ENCODE data around the gene TIMP2. TPM values are rescaled to one million over a fixed set of nuclear protein-coding genes. Genes with fewer than 3 reads are reported as not detected.

Gene TIMP2
- polyA plus RNA-seq, 1 donor from 2014 or later, result 25.6 TPM

DNA sequence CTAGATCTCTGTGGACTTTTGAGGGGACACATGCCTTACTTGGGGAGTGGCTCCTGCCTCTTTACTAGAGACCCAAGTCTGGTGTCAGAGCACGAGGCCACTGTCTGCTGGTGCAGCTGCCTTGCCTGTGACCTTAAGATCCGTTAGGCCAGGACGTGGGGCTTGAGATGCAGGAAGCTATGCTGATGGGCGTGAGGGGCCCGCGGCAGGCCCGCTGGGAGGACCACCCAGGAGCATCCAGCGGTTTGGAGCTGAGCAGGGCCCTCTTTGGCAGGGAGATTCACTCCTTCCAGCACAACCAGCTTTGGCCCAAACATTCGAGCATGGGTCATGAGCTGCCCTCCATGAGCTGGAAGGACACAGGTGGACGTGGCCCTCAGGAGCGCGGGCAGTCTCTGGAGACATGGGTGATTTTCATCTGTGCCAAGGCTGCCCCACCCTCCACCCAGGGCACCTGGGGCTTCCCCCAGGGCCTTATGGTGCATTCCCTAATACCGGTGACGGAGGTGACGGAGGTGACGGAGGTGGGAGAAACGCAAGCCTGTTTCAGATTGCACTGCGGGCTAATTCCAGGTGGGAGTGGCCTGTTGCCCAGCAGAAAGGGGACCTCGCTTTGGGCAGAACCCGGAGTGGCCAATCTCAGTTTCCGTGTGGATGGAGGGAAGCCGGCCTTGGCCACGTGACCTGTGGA lies 41.9 kb upstream of the TIMP2 start:
- Histone ChIP-seq H3K9me3 (ENCODE audit: low read length) (no peaks in the 10 kb centered on the region), H2AFZ (ENCODE audit: low read depth, low read length) (no peak overlapping the region), H3K27me3 (ENCODE audit: insufficient read depth, low read depth, low read length) (no peaks in the 10 kb centered on the region), H3K27ac (ENCODE audit: low read length) (no peak overlapping the region), H3F3A (ENCODE audit: insufficient read depth, low read length, poor library complexity, severe bottlenecking) (no peaks in the 10 kb centered on the region), H3K36me3 (ENCODE audit: insufficient read depth, low read length) (no peaks in the 10 kb centered on the region), H3K4me2 (ENCODE audit: low read length) (no peak overlapping the region), H3K4me3 (ENCODE audit: low read length) (no peak overlapping the region), H3K79me2 (replicated peaks; ENCODE audit: insufficient read depth, low read length) (no peaks in the 10 kb centered on the region), H4K20me1 (ENCODE audit: insufficient read depth) (no peaks in the 10 kb centered on the region), H3K9ac (ENCODE audit: low read length) (no peak overlapping the region), H3K9me2 (ENCODE audit: insufficient read depth, low read length) (no peaks in the 10 kb centered on the region)
- no peak for TF ChIP-seq EP300 (conservative IDR thresholded peaks at IDR 0.05; ENCODE audit: poor library complexity, severe bottlenecking)
- no peak for TF ChIP-seq EZH2 (IDR thresholded peaks at IDR 0.05; ENCODE audit: borderline replicate concordance, insufficient read depth, low read length, poor library complexity, severe bottlenecking)
- no peak for TF ChIP-seq SMC3 (conservative IDR thresholded peaks at IDR 0.05; ENCODE audit: poor library complexity)
- no peak for TF ChIP-seq MXI1 (conservative IDR thresholded peaks at IDR 0.05; ENCODE audit: poor library complexity, severe bottlenecking)
- no peak for TF ChIP-seq POLR2AphosphoS5 (IDR thresholded peaks at IDR 0.05)
- no peak for TF ChIP-seq TAF1 (IDR thresholded peaks at IDR 0.05; ENCODE audit: low read depth)
- no peak for TF ChIP-seq RAD21 (conservative IDR thresholded peaks at IDR 0.05)
- TF ChIP-seq, protein P1, sequence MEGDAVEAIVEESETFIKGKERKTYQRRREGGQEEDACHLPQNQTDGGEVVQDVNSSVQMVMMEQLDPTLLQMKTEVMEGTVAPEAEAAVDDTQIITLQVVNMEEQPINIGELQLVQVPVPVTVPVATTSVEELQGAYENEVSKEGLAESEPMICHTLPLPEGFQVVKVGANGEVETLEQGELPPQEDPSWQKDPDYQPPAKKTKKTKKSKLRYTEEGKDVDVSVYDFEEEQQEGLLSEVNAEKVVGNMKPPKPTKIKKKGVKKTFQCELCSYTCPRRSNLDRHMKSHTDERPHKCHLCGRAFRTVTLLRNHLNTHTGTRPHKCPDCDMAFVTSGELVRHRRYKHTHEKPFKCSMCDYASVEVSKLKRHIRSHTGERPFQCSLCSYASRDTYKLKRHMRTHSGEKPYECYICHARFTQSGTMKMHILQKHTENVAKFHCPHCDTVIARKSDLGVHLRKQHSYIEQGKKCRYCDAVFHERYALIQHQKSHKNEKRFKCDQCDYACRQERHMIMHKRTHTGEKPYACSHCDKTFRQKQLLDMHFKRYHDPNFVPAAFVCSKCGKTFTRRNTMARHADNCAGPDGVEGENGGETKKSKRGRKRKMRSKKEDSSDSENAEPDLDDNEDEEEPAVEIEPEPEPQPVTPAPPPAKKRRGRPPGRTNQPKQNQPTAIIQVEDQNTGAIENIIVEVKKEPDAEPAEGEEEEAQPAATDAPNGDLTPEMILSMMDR (IDR thresholded peaks at IDR 0.05; ENCODE audit: poor library complexity, severe bottlenecking), result no peak
- TF ChIP-seq, protein P2, sequence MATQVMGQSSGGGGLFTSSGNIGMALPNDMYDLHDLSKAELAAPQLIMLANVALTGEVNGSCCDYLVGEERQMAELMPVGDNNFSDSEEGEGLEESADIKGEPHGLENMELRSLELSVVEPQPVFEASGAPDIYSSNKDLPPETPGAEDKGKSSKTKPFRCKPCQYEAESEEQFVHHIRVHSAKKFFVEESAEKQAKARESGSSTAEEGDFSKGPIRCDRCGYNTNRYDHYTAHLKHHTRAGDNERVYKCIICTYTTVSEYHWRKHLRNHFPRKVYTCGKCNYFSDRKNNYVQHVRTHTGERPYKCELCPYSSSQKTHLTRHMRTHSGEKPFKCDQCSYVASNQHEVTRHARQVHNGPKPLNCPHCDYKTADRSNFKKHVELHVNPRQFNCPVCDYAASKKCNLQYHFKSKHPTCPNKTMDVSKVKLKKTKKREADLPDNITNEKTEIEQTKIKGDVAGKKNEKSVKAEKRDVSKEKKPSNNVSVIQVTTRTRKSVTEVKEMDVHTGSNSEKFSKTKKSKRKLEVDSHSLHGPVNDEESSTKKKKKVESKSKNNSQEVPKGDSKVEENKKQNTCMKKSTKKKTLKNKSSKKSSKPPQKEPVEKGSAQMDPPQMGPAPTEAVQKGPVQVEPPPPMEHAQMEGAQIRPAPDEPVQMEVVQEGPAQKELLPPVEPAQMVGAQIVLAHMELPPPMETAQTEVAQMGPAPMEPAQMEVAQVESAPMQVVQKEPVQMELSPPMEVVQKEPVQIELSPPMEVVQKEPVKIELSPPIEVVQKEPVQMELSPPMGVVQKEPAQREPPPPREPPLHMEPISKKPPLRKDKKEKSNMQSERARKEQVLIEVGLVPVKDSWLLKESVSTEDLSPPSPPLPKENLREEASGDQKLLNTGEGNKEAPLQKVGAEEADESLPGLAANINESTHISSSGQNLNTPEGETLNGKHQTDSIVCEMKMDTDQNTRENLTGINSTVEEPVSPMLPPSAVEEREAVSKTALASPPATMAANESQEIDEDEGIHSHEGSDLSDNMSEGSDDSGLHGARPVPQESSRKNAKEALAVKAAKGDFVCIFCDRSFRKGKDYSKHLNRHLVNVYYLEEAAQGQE (IDR thresholded peaks at IDR 0.05; ENCODE audit: borderline replicate concordance), result no peak

DNA sequence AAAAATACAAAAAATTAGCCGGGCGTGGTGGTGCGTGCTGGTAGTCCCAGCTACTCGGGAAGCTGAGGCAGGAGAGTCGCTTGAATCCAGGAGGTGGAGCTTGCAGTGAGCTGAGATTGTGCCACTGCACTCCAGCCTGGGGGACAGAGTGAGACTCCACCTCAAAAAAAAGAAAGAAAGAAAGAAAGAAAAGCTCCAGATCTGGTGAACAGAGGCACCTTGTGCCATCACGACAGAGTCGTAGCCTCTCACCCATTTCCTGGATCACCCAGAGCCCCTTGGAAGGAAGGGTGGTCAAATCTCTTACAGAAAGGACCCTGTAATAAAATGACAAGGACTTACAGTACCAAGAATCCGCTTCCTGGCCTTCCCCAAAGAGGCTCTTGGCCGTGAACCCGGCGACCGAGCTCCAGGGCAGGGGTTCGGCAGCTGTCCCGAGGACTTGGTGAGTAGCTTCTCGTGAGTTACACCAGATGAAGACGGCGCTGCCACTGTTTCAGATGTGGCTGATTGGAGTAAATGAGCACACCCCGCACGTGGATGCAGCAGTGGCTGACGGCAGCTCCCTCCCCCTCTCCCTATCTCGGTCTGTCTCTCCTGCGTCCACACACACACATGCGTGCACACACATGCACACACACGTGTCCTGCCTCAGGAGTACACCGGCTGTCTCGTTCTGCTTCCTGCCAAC lies 41.1 kb upstream of the TIMP2 start:
- Histone ChIP-seq H3K27me3 (ENCODE audit: insufficient read depth, low read depth, low read length) (no peaks in the 10 kb centered on the region), H4K20me1 (ENCODE audit: insufficient read depth) (no peaks in the 10 kb centered on the region), H3K27ac (ENCODE audit: low read length) (no peak overlapping the region), H2AFZ (ENCODE audit: low read depth, low read length) (no peak overlapping the region), H3K4me2 (ENCODE audit: low read length) (no peak overlapping the region), H3K9me2 (ENCODE audit: insufficient read depth, low read length) (no peaks in the 10 kb centered on the region), H3K9ac (ENCODE audit: low read length) (no peak overlapping the region), H3F3A (ENCODE audit: insufficient read depth, low read length, poor library complexity, severe bottlenecking) (no peaks in the 10 kb centered on the region), H3K9me3 (ENCODE audit: low read length) (no peaks in the 10 kb centered on the region), H3K79me2 (replicated peaks; ENCODE audit: insufficient read depth, low read length) (no peaks in the 10 kb centered on the region), H3K4me3 (ENCODE audit: low read length) (no peak overlapping the region), H3K36me3 (ENCODE audit: insufficient read depth, low read length) (no peaks in the 10 kb centered on the region)
- TF ChIP-seq, protein P2 (IDR thresholded peaks at IDR 0.05; ENCODE audit: borderline replicate concordance), result no peak
- TF ChIP-seq RAD21 (conservative IDR thresholded peaks at IDR 0.05), result no peak
- no peak for TF ChIP-seq EP300 (conservative IDR thresholded peaks at IDR 0.05; ENCODE audit: poor library complexity, severe bottlenecking)
- no peak for TF ChIP-seq EZH2 (IDR thresholded peaks at IDR 0.05; ENCODE audit: borderline replicate concordance, insufficient read depth, low read length, poor library complexity, severe bottlenecking)
- TF ChIP-seq MXI1 (conservative IDR thresholded peaks at IDR 0.05; ENCODE audit: poor library complexity, severe bottlenecking), result no peak
- no peak for TF ChIP-seq TAF1 (IDR thresholded peaks at IDR 0.05; ENCODE audit: low read depth)
- no peak for TF ChIP-seq POLR2AphosphoS5 (IDR thresholded peaks at IDR 0.05)
- TF ChIP-seq, protein P1 (IDR thresholded peaks at IDR 0.05; ENCODE audit: poor library complexity, severe bottlenecking), result no peak
- no peak for TF ChIP-seq SMC3 (conservative IDR thresholded peaks at IDR 0.05; ENCODE audit: poor library complexity)
